HG03097 (cell line): ENCODE data around the gene CLDN1.
"Not testable (repeated sequence)": the region's sequence is repeated elsewhere in the genome, so short reads cannot be mapped to it uniquely, and the experiment has no call there.

Source experiments
- ATAC-seq: cut with Tn5 transposase; IDR thresholded peaks from one replicate; pipeline ENCODE4 v1.9.1; 2021; ENCODE audit not compliant: unreplicated experiment, low FRiP score

The CLDN1 gene

DNA sequence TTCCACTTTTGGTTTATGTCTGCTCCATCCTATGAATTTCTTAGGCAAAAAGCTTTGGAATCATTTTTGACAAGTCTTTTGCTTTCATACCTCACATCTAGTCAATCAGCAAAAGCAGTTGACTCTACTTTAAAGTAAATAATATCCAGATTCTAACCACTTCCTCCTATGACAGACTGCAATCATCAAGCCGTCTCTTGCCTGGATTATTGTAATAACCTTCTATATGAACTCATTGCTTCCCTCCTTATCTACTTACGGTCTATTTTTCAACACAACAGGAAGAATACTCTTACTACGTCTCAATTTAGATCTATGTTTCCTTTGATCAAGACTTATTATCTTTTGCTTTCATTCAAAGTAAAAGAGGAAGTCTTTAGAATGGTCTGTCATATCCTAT is 20.7 kb downstream of the CLDN1 start:
- no peak for ATAC-seq

DNA sequence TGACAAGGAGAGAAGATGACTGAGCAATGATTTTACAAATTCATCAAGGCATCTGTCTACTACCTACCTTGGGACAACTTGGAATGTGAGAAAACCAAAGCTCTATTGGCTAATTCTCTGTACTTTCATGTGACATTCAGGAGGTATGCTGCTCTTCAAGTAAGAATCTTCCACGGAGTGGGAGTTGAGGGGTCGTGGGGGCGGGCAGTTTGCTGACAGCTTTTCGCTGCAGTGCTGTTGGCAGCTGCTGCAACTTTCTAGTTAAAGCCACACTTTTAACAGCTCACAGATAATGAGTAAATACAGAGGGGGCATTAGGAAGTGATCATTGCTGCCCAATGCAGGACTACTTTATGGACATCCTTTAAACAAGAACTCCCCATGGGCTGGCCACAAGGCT is 22.3 kb downstream of the CLDN1 start:
- no peak for ATAC-seq

DNA sequence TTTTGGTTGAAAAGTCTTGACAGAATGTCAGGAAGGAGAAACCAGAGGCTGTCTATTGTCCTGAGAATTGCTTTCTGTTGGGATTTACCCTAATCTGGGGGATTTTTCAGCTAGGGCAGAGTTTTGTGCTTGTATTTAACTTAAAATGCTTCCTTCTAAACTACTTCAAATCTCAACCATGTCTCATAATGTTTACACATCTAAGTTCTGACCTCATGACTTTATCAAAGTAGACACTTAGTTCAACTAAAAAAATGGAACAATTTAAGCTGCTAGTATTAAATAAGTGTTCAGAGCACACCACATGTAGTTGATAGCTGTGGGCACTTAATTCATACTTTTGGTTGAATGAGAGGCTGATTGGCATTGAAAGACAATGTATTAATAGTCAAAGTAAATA is 28.2 kb downstream of the CLDN1 start:
- no peak for ATAC-seq

DNA sequence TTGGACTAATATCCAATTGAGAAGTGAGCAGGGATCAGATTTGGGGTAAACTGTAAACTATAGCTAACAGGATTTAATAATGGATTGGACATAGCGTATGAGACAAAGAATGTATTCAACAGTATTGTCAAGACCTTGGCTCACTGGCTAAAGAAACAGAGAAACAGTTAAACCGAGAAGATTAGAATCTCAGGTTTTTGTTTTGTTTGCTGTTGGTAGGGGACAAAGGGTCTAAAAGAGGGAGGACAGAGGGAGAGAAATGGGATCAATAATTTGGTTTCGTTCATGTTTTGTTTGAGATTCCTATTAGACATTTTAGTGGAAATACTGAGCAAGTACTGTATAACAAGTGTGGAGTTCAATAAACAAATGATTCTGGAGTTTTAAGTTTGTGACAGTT is 28.6 kb downstream of the CLDN1 start:
- ATAC-seq, result no peak

DNA sequence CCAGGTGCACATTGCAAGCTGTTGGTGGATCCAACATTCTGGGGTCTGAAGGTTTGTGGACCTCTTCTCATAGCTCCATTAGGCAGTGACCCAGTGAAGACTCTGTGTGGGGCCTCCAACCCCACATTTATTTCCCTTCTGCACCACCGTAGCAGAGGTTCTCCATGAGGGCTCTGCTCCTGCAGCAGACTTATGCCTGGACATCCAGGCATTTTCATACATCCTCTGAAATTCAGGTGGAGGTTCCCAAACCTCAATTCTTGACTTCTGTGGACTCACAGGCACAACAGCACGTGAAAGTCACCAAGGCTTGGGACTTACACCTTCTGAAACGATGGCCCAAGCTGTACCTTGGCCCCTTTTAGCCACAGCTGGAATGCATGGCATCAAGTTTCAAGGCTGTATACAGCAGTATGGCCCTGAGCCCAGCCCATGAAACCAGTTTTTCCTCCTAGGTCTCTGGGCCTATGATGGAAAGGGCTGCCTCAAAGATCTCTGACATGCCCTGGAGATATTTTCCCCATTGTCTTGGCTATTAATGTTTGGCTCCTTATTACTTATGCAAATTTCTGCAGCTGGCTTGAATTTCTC is 30.2 kb downstream of the CLDN1 start:
- ATAC-seq, result no peak

DNA sequence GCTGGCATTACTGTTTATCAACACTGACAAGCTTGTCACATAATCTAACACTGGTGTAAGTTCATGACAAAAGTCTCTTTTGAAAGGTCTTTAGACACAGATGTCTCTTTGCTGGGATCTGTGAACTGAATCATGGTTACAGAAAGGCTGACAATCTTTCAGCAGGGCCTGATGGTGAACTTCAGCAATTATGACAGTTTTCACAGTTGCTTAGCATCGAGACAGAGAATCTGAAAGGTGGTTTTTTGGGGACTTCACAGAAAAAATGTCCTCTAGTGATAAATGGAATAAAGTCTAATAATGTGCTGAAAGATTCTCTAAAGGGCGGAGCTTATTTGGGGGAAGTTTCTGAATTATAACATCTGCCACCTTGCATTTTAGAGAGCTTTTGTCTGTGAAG is 32.3 kb downstream of the CLDN1 start:
- ATAC-seq, result no peak

DNA sequence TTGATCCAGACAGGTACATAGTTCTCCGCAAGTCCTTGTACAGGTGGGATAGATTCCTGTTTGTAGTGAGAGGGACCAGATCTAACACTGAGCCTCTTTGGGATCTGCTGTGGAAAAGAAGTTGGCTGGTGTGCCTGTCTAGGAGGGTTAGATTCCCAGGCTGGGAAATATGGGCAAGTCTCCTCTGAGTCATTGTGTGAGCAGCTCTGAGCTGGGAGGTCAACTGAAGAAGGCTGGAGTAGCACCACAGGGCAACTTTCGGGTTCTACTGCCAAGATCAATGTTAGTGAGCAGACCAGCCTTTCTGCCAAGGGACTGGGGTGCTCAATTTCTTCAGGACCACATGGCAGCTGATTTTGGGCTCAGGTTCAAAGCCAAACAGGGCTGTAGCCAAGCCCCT is 33.4 kb downstream of the CLDN1 start:
- no peak for ATAC-seq

DNA sequence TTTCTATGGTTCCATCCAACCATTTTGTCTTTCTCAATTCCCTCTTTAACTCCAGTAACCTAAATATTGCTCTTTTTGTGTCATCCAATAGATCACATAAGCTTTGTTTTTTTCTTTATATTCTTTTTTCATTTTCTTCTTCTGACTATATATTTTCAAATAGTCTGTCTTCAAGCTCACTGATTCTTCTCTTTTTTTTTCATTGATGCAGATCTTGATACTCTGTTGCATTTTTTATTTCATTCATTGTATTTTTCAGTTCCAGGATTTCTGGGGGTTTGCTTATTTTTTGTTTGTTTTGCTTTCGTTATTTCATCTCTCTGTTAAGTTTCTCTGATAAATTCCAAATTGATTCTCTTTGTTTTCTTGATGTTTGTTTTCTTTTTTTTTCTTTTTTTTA is 36.2 kb downstream of the CLDN1 start:
- no peak for ATAC-seq

DNA sequence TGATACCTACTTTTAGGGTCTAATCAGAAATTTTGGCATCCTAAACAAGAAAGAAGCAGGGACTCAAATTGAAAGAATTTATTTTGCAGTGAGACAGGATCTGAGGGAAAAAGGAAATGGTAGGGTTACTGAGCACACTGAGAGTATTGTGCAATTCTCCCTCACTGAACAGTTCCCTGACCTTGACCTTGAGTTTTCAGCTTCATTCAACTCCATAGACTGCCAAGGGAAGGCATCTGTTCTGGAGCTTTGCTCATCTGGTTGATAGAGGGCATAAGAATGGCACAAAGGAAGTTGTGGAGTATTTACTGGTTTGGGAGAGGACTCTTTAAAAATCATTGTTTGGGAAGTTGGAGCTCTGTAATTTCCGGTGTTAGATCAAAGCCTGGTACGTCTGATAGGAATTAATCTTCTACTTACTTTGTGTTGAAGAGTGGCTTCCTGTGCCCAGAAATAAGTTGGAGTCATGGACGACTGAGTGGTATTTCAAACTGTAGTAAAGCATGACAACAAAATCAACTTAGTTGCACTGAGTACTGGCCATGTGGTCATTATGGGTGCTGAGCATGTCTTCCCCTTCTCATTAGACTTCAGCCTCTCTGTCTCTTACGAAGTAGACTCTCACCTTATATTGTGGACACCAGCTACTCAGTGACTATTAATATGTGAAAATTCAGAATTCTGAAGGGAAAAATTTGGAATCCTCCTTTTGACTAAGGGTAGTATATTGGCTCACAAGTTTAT is 40.8 kb downstream of the CLDN1 start:
- ATAC-seq, result no peak

GRCh38 chr3:190279690-190280089 is 42.6 kb downstream of the CLDN1 start:
- ATAC-seq, result no peak

GRCh38 chr3:190272747-190273146 is 49.5 kb downstream of the CLDN1 start:
- ATAC-seq, result no peak

DNA sequence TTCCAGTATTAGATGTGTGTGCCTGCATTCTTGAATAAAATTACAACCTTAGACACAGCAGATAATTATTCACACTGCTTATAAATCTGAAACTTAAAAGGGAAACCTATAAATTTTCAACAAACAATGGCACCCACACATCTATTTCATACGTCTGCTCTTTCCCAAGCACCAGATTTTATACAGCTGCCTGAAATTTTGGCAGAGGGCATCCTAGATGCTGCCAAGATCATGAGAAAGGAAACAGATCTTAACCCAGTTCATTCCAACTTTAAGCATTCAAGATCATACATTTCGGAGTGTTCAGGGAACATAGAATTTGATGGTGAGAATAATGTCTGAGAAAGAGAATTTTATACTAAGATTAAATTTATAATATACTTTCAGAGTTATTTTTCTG is 53.1 kb downstream of the CLDN1 start:
- ATAC-seq, result no peak

DNA sequence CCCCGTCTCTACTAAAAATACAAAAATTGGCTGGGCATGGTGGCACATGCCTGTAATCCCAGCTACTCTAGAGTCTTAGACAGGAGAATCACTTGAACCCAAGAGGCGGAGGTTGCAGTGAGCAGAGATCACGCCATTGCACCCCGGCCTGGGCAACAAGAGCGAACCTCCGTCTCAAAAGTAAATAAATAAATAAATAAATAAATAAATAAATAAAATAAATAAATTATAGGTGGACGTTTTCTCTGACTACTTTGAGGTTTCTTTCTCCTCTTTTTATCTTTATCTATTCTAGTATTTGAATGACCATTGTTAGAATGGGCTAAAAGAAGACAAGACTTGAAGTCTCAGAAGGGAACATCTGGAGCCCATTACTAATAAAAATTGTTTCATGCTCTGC is 54.8 kb downstream of the CLDN1 start:
- not testable (repeated sequence) for ATAC-seq

DNA sequence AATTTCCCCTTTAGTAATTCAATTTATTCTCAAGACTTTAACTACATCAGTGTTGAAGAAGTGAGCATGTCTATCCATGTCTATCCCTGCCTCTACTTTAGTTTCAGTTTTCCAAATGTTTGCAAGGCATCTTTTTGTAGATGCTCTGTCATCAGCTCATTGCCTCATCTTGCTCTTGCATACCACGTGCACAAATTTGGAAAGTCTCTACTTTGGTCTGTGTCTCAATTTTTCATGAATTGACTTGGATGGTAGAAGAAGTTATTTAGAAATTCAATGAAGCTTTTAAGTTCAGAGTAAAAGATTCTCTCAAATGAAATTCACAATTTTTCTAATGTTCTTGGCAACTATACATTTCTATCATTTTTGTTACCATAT is 55.3 kb downstream of the CLDN1 start:
- no peak for ATAC-seq

DNA sequence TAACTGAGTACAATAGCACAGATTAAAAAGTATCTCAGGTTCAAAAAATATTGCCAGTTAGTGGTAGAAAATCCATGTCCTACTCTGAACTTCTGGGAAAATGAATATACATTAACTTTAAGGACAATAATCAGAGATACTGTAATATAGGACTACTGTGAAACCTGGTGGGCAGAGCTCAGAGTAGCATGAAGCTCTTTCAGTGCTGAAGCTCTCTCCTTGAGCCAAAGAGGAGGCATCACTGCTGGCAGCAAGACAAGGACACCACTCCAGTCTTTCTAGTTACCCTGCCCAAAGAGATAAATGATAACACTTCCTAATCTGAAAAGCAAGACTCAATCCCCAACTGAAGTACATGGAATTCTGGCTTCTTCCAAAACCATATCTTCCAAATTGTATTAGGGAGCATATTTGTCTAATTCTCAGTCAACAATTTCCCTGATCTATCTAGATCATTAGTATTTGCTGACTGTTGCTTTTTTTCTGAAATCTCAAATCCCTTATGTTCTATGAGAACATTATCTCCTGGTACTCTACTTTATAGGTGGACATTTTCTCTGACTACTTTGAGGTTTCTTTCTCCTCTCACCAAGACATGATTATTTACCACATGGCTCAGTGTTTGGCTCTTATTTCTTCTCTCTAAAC is 55.9 kb downstream of the CLDN1 start:
- no peak for ATAC-seq

- ATAC-seq, result no peak
Measured at GRCh38 chr3:190265796-190266195, 56.5 kb downstream of the CLDN1 start.

GRCh38 chr3:190265126-190265525 is 57.1 kb downstream of the CLDN1 start:
- ATAC-seq, result no peak

- ATAC-seq, result no peak
Measured at GRCh38 chr3:190261740-190262139, 60.5 kb downstream of the CLDN1 start.

DNA sequence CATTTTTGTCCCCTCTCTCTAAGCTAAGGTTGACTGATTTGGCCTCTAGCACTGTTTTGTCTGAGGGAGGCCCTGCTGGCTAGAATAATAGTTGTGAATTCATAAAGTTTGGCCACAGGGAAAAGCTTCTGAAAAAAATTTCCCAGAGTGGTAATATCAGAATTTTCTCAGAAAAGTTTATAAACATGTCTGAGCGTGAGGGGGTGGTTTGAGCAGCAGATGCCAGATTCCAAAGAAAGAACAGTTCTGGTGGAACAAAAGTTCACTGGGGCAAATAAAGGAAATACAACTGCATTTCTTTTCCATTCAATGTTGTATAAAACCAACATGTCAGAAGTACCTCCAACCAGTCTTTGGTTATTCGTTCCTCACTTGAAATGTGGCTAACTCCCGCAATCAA is 61.2 kb downstream of the CLDN1 start:
- ATAC-seq, result no peak

DNA sequence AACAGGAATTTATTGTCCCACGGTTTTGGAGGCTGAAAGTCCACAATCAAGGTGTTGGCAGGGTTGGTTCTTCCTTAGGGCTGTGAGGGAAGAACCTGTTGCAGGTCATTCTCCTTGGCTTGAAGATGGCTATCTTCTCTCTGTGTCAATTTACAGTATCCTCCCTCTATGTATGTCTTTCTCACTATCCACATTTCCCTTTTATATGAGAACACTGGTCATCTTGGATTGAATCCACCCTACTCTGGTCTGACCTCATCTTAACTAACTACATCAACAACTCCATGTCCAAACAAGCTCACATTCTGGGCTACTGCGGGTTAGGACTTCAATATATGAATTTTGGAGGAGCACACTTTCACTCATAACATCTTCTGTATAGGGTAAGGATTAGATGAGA is 61.9 kb downstream of the CLDN1 start:
- no peak for ATAC-seq

- no peak for ATAC-seq
Measured at GRCh38 chr3:190258634-190259033, 63.6 kb downstream of the CLDN1 start.
